Fibroblast of pulmonary artery (primary cell): ENCODE results near the gene ADD2.
A peak's percentile ranks its signal among the peaks of the same experiment; 100 is the strongest.

ENCODE experiments used
- DNase-seq: peaks from one replicate; pipeline ENCODE4 v3.0.0-alpha.2; 2010; ENCODE audit warnings: low read depth
- H3K4me3 ChIP-seq: replicated peaks from 2 replicates; pipeline ENCODE4 v1.5.1; 2011; ENCODE audit warnings: low read depth, mild to moderate bottlenecking, control low read depth, low read length, moderate library complexity
- CTCF ChIP-seq: IDR thresholded peaks from 2 replicates; pipeline ENCODE4 v1.5.1; 2011; ENCODE audit warnings: mild to moderate bottlenecking, control low read depth, low read length, inconsistent platforms; ENCODE audit errors: missing control alignments

The ADD2 gene

GRCh38 chr2:70680735-70681134, 87.3 kb downstream of the ADD2 start:
- TF ChIP-seq CTCF, result no peak
- no peak overlapping the region for H3K4me3 ChIP-seq
- no peak for DNase-seq

DNA sequence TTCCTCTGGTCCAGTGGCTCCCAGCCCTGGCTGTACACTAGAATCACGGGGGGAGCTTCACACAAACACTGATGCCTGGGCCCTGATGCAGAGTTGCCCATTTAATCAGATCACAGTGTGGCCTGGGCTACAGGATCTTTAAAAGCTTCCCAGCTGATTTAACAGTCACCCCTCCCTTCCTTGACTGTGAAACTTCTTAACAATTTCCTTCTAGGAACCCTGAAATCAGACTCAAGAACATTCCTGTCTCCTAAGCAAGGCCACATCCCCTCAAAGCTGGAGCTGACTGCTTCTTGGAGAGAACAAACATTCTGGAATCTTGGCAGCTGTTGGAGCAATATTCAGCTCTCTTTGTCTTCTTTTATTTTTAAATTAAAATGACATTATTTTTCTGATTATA, 88.7 kb downstream of the ADD2 start:
- no peak for TF ChIP-seq CTCF
- H3K4me3 ChIP-seq, result no peak overlapping the region
- DNase-seq, result peak; percentile 32

- DNase-seq, result no peak
- H3K4me3 ChIP-seq, result no peak overlapping the region
- TF ChIP-seq CTCF, result no peak
Observed at GRCh38 chr2:70678576-70679143, 89.3 kb downstream of the ADD2 start.

DNA sequence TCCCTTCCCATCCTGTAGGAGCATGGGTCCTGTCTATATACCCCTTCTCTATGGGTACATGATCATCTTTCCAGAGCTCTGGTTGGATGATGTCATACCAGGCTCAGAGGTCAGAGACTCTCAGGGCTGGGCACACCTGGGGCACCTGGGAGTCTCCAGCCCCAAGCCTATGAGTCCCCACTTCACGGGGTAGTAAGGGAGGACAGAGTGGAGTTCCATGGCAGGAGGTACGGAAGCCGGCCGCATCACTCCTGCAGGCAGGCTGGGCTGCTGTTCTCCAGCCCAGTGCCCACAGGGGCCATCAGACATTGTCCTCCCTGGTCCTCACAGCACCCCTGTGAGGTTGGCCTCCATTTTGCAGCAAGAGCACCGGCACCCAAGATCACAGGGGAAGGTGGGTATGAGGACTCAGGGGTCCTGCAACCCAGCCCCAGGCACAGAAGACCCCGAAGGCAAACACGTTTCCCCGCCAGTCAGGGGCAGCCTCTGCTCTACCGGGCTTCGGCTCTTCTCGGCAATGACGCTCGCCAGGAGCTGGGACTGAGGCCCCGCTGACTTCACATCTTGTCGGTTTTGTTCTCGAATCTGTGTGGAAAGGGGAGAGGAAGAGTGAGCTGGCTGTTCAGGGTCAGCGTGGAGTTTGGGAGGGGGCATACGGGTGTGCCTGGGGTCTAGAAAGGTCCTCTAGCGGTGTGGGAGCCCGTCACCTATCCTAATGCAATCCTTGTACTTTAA, 91.5 kb downstream of the ADD2 start:
- H3K4me3 ChIP-seq, result no peak overlapping the region
- DNase-seq, result no peak
- no peak for TF ChIP-seq CTCF

DNA sequence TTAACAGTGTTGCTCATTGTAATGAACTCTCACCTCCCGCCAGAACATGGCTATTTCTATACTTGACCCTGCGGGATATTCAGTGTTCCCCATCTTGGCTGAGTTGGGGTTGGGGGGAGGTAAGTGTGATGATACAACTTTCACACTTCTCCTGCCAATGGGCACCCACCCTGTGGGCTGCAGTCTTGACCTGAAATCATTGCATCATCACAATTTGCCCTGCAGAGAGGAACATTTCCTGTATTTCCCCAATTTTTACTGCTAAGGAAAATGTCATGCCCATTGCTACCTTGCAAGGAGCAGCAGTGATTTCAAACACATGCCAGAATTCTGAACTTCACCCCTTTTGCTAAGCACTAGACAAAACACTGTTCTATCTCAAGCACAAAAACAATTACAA, 92.1 kb downstream of the ADD2 start:
- no peak overlapping the region for H3K4me3 ChIP-seq
- TF ChIP-seq CTCF, result no peak
- DNase-seq, result no peak

- H3K4me3 ChIP-seq, result no peak overlapping the region
- no peak for DNase-seq
- TF ChIP-seq CTCF, result no peak
Observed at GRCh38 chr2:70674636-70675430, 93.2 kb downstream of the ADD2 start.
